Heart right ventricle (tissue), 16 donors: ENCODE data around the gene FOXM1. TPM values are rescaled to one million over a fixed set of nuclear protein-coding genes. Genes with fewer than 3 reads are reported as not detected.

ENCODE experiments used
- ATAC-seq, 8 donors: fragments of 200-7000 bp; cut with Tn5 transposase; one replicate each; pipeline ENCODE4 v1.9.1; 2020; ENCODE audit warnings: mild to moderate bottlenecking in 8 of 8, moderate library complexity in 8 of 8, moderate number of reproducible peaks in 1 of 8
- DNase-seq, 2 donors: peaks; one replicate each; pipeline ENCODE4 v3.0.0-alpha.2; 2020
- H3K27ac ChIP-seq, 10 donors: fragments of 200-600 bp; sonication (generic) in 2 of 10; one replicate each; pipeline versions ENCODE4 v1.5.0 to v1.8.0; 2020 to 2022; ENCODE audit warnings: mild to moderate bottlenecking in 3 of 10
- H3K27me3 ChIP-seq, 7 donors: fragments of 200-600 bp; one replicate each; pipeline ENCODE4 v1.8.0; 2021 to 2022; ENCODE audit warnings: mild to moderate bottlenecking in 2 of 7
- H3K36me3 ChIP-seq, 9 donors: fragments of 200-600 bp; sonication (generic) in 1 of 9; one replicate each; pipeline versions ENCODE4 v1.5.0 to v1.8.0; 2020 to 2022; ENCODE audit warnings: mild to moderate bottlenecking in 2 of 9
- H3K4me1 ChIP-seq, 9 donors: fragments of 200-600 bp; sonication (generic) in 1 of 9; one replicate each; pipeline versions ENCODE4 v1.5.0 to v1.8.0; 2020 to 2022; ENCODE audit warnings: mild to moderate bottlenecking in 4 of 9
- H3K4me3 ChIP-seq, 10 donors: fragments of 200-600 bp; sonication (generic) in 2 of 10; one replicate each; pipeline versions ENCODE4 v1.5.0 to v1.8.0; 2020 to 2022; ENCODE audit warnings: mild to moderate bottlenecking in 7 of 10, moderate library complexity in 2 of 10
- H3K9me3 ChIP-seq, 11 donors: fragments of 200-600 bp in 10 of 11; sonication (generic) in 2 of 11; one replicate each; pipeline versions ENCODE4 v1.5.0 to v1.8.0; 2013 to 2022; ENCODE audit warnings: mild to moderate bottlenecking in 2 of 11, control low read depth in 1 of 11, moderate library complexity in 1 of 11
- CTCF ChIP-seq, 9 donors: fragments of 200-600 bp; sonication (generic) in 2 of 9; IDR thresholded peaks; one replicate each; pipeline versions ENCODE4 v1.5.0 to v1.8.0; 2021 to 2022; ENCODE audit warnings: antibody characterized with exemption in 9 of 9, mild to moderate bottlenecking in 5 of 9, moderate library complexity in 1 of 9
- WGBS, 2 donors: extraction: QIAGEN DNeasy Blood & Tissue Kit; methylation state at CpG; one replicate each; pipeline ENCODE4 v1.1.7; 2013; ENCODE audit warnings: inconsistent platforms in 1 of 2; 5-methylcytosine and 5-hydroxymethylcytosine counted together
- intact Hi-C, 10 donors: fragments of 100-400 bp; cut with DNase I; formaldehyde crosslinking; loops; one replicate each; pipeline versions ENCODE4 v1.11.1 to v1.14.2; 2022
- polyA plus RNA-seq, 2 donors: library from polyadenylated mRNA; stranded (reverse); fragments of 200-250 nt; gene quantifications; one replicate each; pipeline ENCODE4 v1.2.3, GENCODE V29; 2013
- total RNA-seq, 10 donors: library from RNA; stranded (reverse); fragmentation: NEBNext Ultra II Directional in 3 of 10; extraction: Animal tissue kit (Norgen Biotek cat#: 25700) in 3 of 10; gene quantifications; one replicate each; pipeline versions ENCODE4 v1.2.1 to v1.2.4, GENCODE V29; 2021 to 2023
- donor health status: Arrhythmogenic right ventricular cardiomyopathy.
- donor health status: ischemic (EF 13 %, LVEDD 7.1; RV severe dilation, severe dysfunction).
- donor health status: healthy with polysubstance abuse.
- donor health status: DM: no; HTN: yes; CAD: no.
- donor health status: DM: no; HTN: no; CAD: no.
- donor health status: ischemic (EF 25% LVEDD 6.9; RV normal size, moderate dysfunction).
- donor health status: ischemic (EF 25% LVEDD 5.7; RV mildly dilated, moderate dysfunction).
- donor health status: healthy.
- donor health status: DM: yes; HTN: yes; CAD: no.
- donor health status: Ischemic cardiomyopathy.
- donor health status: ischemic (EF 35%, LVEDD 5.7; RV mildly dilated, moderate dysfunction).
- donor health status: nonischemic (EF 11% LVEDD 7.7; RV severe dilation, severe dysfunction).
- donor health status: DM: yes; HTN: yes; CAD: no.
- donor health status: PGD.
- donor health status: ischemic (EF 29% LVEDD 5.4; RV normal size, mild dysfunction).
- donor health status: nonischemic (EF 23%, LVEDD 6.1; RV moderate dilation, normal function).

Gene FOXM1
- total and polyA plus RNA-seq, 12 donors: 0.14 to 10.9 (median 0.59) TPM; not detected in 1

- H3K27ac ChIP-seq: peak overlapping the region in 5 of 10 donors; percentile 13 to 63 (median 36)
- WGBS, 2 donors: 86 to 87% methylated on average over 9 of the region's 9 CpGs
- ATAC-seq: no peak
These were observed 32.2 kb downstream of the FOXM1 start for GRCh38 chr12:2844786-2845185.

GRCh38 chr12:2842948-2843347, 34.0 kb downstream of the FOXM1 start:
- intact Hi-C loops: no loop called here
- ATAC-seq: peak in 6 of 8 donors; percentile 11 to 52 (median 32)
- Histone ChIP-seq H3K27ac (peak overlapping the region in 3 of 10 donors; percentile 5 to 39 (median 35)), H3K4me3 (no peak overlapping the region), H3K4me1 (peaks cover 0 to 15% (median 0%) of the 10 kb centered on the region in 9 donors), H3K27me3 (no peaks in the 10 kb centered on the region), H3K9me3 (no peaks in the 10 kb centered on the region), H3K36me3 (peaks cover 0 to 38% (median 0%) of the 10 kb centered on the region in 9 donors)
- no peak for DNase-seq
- 57 to 70% methylated on average over 5 of the region's 5 CpGs for WGBS, 2 donors
- TF ChIP-seq CTCF (IDR thresholded peaks at IDR 0.05): no peak

More at GRCh38 chr12:2844786-2845185, 32.2 kb downstream of the FOXM1 start:
- no peaks in the 10 kb centered on the region for H3K27me3 ChIP-seq
- DNase-seq: no peak
- no peaks in the 10 kb centered on the region for H3K9me3 ChIP-seq
- TF ChIP-seq CTCF (IDR thresholded peaks at IDR 0.05): no peak
- peaks cover 0 to 15% (median 0%) of the 10 kb centered on the region in 9 donors for H3K4me1 ChIP-seq
- H3K36me3 ChIP-seq: peaks cover 0 to 23% (median 0%) of the 10 kb centered on the region in 9 donors
- intact Hi-C loops: loop anchor here in 1 of 10 donors (5.0 kb wide), 1 partner anchor 193 kb away; no protein-coding TSS in a partner anchor
- no peak overlapping the region for H3K4me3 ChIP-seq

GRCh38 chr12:2841056-2841650, 35.8 kb downstream of the FOXM1 start:
- intact Hi-C loops: no loop called here
- peaks cover 0 to 15% (median 0%) of the 10 kb centered on the region in 9 donors for H3K4me1 ChIP-seq

GRCh38 chr12:2836574-2836973, 40.4 kb downstream of the FOXM1 start:
- 80 to 93% methylated on average over 8 of the region's 8 CpGs for WGBS, 2 donors
- Histone ChIP-seq H3K4me1 (peaks cover 0 to 25% (median 8%) of the 10 kb centered on the region in 9 donors), H3K27ac (no peak overlapping the region), H3K36me3 (peaks cover 0 to 33% (median 0%) of the 10 kb centered on the region in 9 donors), H3K9me3 (no peaks in the 10 kb centered on the region), H3K27me3 (peaks cover 0 to 7% (median 0%) of the 10 kb centered on the region in 7 donors), H3K4me3 (no peak overlapping the region)
- intact Hi-C loops: no loop called here
- no peak for TF ChIP-seq CTCF (IDR thresholded peaks at IDR 0.05)
- DNase-seq: no peak
- no peak for ATAC-seq

More at GRCh38 chr12:2841056-2841650, 35.8 kb downstream of the FOXM1 start:
- peaks cover 0 to 35% (median 0%) of the 10 kb centered on the region in 9 donors for H3K36me3 ChIP-seq
- TF ChIP-seq CTCF (IDR thresholded peaks at IDR 0.05): no peak
- 49 to 60% methylated on average over 9 of the region's 9 CpGs for WGBS, 2 donors
- DNase-seq (no peak), ATAC-seq (peak in 2 of 8 donors; percentile 24 to 28)
- no peak overlapping the region for H3K27ac ChIP-seq
- no peaks in the 10 kb centered on the region for H3K9me3 ChIP-seq
- peaks cover 0 to 4% (median 0%) of the 10 kb centered on the region in 7 donors for H3K27me3 ChIP-seq
- no peak overlapping the region for H3K4me3 ChIP-seq
